HCT116 (cell line): ENCODE results near the gene DEFB132. TPM values are rescaled to one million over a fixed set of nuclear protein-coding genes. Genes with fewer than 3 reads are reported as not detected.

Source experiments
- ATAC-seq: fragments of 200-7000 bp; cut with Tn5 transposase; 2 replicates; pipeline ENCODE4 v1.9.1; 2020; ENCODE audit warnings: mild to moderate bottlenecking, moderate library complexity
- BruUV-seq: library from RNA; stranded (reverse); fragments of 400-500 nt; replicated peaks from 2 replicates; lab custom pipeline; 2021; lab: Mats Ljungman, UMichigan
- CTCF ChIA-PET: fragments of 300-600 bp; sonication (Branson Sonifier 250); formaldehyde crosslinking; loops from one replicate; lab custom pipeline; 2021; ENCODE audit warnings: antibody characterized with exemption; lab: Charles Lee
- POLR2A ChIA-PET: fragments of 300-600, 350-600 bp; sonication (Branson Sonifier 250); formaldehyde crosslinking; loops from one replicate; lab custom pipeline; 2021; ENCODE audit warnings: antibody characterized with exemption; lab: Charles Lee
- RAD21 ChIA-PET, 2 experiments: fragments of 300-600 bp; sonication (Branson Sonifier 250); formaldehyde crosslinking; loops; one replicate each; lab custom pipeline; 2023; ENCODE audit warnings: low total read pairs in 2 of 2; ENCODE audit not compliant: uncharacterized antibody in 2 of 2, unreplicated experiment in 2 of 2, low non-redundant PET in 1 of 2; lab: Charles Lee
- DNase-seq: peaks from one replicate; pipeline ENCODE4 v3.0.0-alpha.2; 2010; ENCODE audit warnings: low read depth, low spot score
- H2AFZ ChIP-seq: fragments of 200-600 bp; shearing (Covaris generic), sonication (generic); 2 replicates; pipeline ENCODE4 v1.6.1; 2017; ENCODE audit warnings: low read depth, mixed run types, mixed read lengths, antibody characterized with exemption, low read length; ENCODE audit not compliant: poor library complexity, severe bottlenecking
- H3K27ac ChIP-seq: 2 replicates; pipeline ENCODE4 v1.5.1; 2012; ENCODE audit warnings: low read depth, low read length
- H3K27me3 ChIP-seq: fragments of 200-600 bp; sonication (generic); 2 replicates; pipeline ENCODE4 v1.6.1; 2016; ENCODE audit warnings: mixed run types, low read length, mixed read lengths; ENCODE audit not compliant: insufficient read depth
- H3K36me3 ChIP-seq, 2 experiments: fragments of 200-500 bp in 1 of 2; fragments of 200-600 bp in 1 of 2; sonication (Bioruptor generic) in 1 of 2; sonication (generic) in 1 of 2; 2 replicates each; pipeline versions ENCODE4 v1.5.1 to v1.6.1; 2014 to 2016; ENCODE audit warnings: low read length in 2 of 2, inconsistent platforms in 1 of 2, mixed read lengths in 1 of 2, mixed run types in 1 of 2; ENCODE audit not compliant: insufficient read depth in 2 of 2, control insufficient read depth in 1 of 2
- H3K4me1 ChIP-seq, 2 experiments: fragments of 200-600 bp in 1 of 2; sonication (generic) in 1 of 2; 2 replicates each; pipeline versions ENCODE4 v1.5.1 to v1.6.1; 2012 to 2017; ENCODE audit warnings: low read length in 2 of 2, inconsistent platforms in 1 of 2, mild to moderate bottlenecking in 1 of 2, mixed read lengths in 1 of 2, mixed run types in 1 of 2, moderate library complexity in 1 of 2; ENCODE audit not compliant: insufficient read depth in 2 of 2, control insufficient read depth in 1 of 2
- H3K4me2 ChIP-seq: fragments of 200-600 bp; sonication (generic); 2 replicates; pipeline ENCODE4 v1.6.1; 2017; ENCODE audit warnings: mixed run types, low read length, mixed read lengths
- H3K4me3 ChIP-seq, 2 experiments: fragments of 200-600 bp in 1 of 2; sonication (generic) in 1 of 2; replicated peaks in 1 of 2; 2 replicates each; pipeline ENCODE4 v1.5.1; 2011 to 2016; ENCODE audit warnings: low read length in 2 of 2, control low read depth in 1 of 2, low read depth in 1 of 2, mild to moderate bottlenecking in 1 of 2, mixed read lengths in 1 of 2, mixed run types in 1 of 2
- H3K79me2 ChIP-seq: fragments of 200-600 bp; sonication (generic); 2 replicates; pipeline ENCODE4 v1.6.1; 2017; ENCODE audit warnings: mild to moderate bottlenecking, mixed run types, low read length, moderate library complexity, mixed read lengths; ENCODE audit not compliant: insufficient read depth
- H3K9ac ChIP-seq: fragments of 200-600 bp; sonication (generic); 2 replicates; pipeline ENCODE4 v1.6.1; 2016; ENCODE audit warnings: low read length, mixed read lengths
- H3K9me2 ChIP-seq: fragments of 200-600 bp; sonication (generic), shearing (Covaris generic); 2 replicates; pipeline ENCODE4 v1.6.1; 2017; ENCODE audit warnings: mixed run types, mild to moderate bottlenecking, moderate library complexity; ENCODE audit not compliant: insufficient read depth
- H3K9me3 ChIP-seq, 2 experiments: fragments of 200-500 bp in 1 of 2; fragments of 200-600 bp in 1 of 2; sonication (Bioruptor generic) in 1 of 2; sonication (generic) in 1 of 2; 2 replicates each; pipeline ENCODE4 v1.6.1; 2014 to 2017; ENCODE audit warnings: low read length in 2 of 2, mixed read lengths in 2 of 2, inconsistent platforms in 1 of 2, low read depth in 1 of 2, mild to moderate bottlenecking in 1 of 2, mixed run types in 1 of 2, moderate library complexity in 1 of 2; ENCODE audit not compliant: control insufficient read depth in 1 of 2, insufficient read depth in 1 of 2
- H4K20me1 ChIP-seq: fragments of 200-600 bp; sonication (generic), shearing (Covaris generic); 2 replicates; pipeline ENCODE4 v1.6.1; 2017; ENCODE audit warnings: mixed run types, mild to moderate bottlenecking, moderate library complexity; ENCODE audit not compliant: insufficient read depth
- CTCF ChIP-seq, 3 experiments: fragments of 200-600 bp in 1 of 3; sonication (generic) in 1 of 3; IDR thresholded peaks in 2 of 3; conservative IDR thresholded peaks in 1 of 3; 2 replicates each; pipeline ENCODE4 v1.5.1; 2012 to 2017; ENCODE audit warnings: low read depth in 2 of 3, low read length in 2 of 3, antibody characterized with exemption in 1 of 3, borderline replicate concordance in 1 of 3, control low read depth in 1 of 3, mild to moderate bottlenecking in 1 of 3, mixed read lengths in 1 of 3, mixed run types in 1 of 3, moderate library complexity in 1 of 3; ENCODE audit not compliant: insufficient read depth in 1 of 3
- EZH2phosphoT487 ChIP-seq: fragments of 200-600 bp; IDR thresholded peaks from 2 replicates; pipeline ENCODE4 v1.6.1; 2018; ENCODE audit warnings: antibody characterized with exemption, borderline replicate concordance
- JUND ChIP-seq: IDR thresholded peaks from 2 replicates; pipeline ENCODE4 v1.6.1; 2012
- MAX ChIP-seq: IDR thresholded peaks from 2 replicates; pipeline ENCODE4 v1.6.1; 2012
- SIN3A ChIP-seq: IDR thresholded peaks from 2 replicates; pipeline ENCODE4 v1.6.1; 2012; ENCODE audit warnings: low read depth
- SP1 ChIP-seq: IDR thresholded peaks from 2 replicates; pipeline ENCODE4 v1.6.1; 2012; ENCODE audit warnings: low read depth
- TCF7L2 ChIP-seq: IDR thresholded peaks from 2 replicates; pipeline ENCODE4 v1.7.0; 2011; ENCODE audit warnings: borderline replicate concordance, inconsistent platforms; ENCODE audit not compliant: insufficient read depth, insufficient read length; ENCODE audit errors: extremely low read depth
- YY1 ChIP-seq: IDR thresholded peaks from 2 replicates; pipeline ENCODE4 v1.6.1; 2011; ENCODE audit warnings: low read length, low read depth, moderate library complexity, mild to moderate bottlenecking; ENCODE audit not compliant: insufficient replicate concordance; ENCODE audit errors: extremely low read depth
- intact Hi-C: fragments of 100-400 bp; cut with micrococcal nuclease; formaldehyde crosslinking; loops from 2 replicates; pipeline ENCODE4 v1.10.0; 2022
- total RNA-seq: library from RNA; stranded (reverse); gene quantifications from one replicate; pipeline ENCODE4 v1.2.1, GENCODE V29; 2021; ENCODE audit not compliant: unreplicated experiment

Gene DEFB132
- total RNA-seq, 1 experiment from 2014 or later, result not detected

GRCh38 chr20:289693-290083 is 32.2 kb downstream of the DEFB132 start:
- no peak for DNase-seq

More at GRCh38 chr20:289693-290083, 32.2 kb downstream of the DEFB132 start:
- Histone ChIP-seq H3K27ac (peak overlapping the region; percentile 80), H3K4me2 (peak overlapping the region; percentile 92), H3K4me3 (peak overlapping the region; percentile 89 to 94), H3K9me2 (no peaks in the 10 kb centered on the region), H3K79me2 (peaks cover 10% of the 10 kb centered on the region; the same call in 1 of the 2 replicates), H2AFZ (peak overlapping the region; percentile 53), H3K9ac (peak overlapping the region; percentile 94), H3K9me3 (no peaks in the 10 kb centered on the region; a peak in 1 of 4 replicates), H4K20me1 (no peaks in the 10 kb centered on the region), H3K36me3 (0 out of 4 replicates have a peak, but pooled peaks cover 2 to 3% of the 10 kb centered on the region in 2 experiments), H3K27me3 (no peaks in the 10 kb centered on the region), H3K4me1 (peaks cover 12 to 22% of the 10 kb centered on the region in 2 experiments)
- ATAC-seq, result no peak; the same call in 1 of the 2 replicates
- TF ChIP-seq EZH2phosphoT487, result no peak
- TF ChIP-seq YY1, result no peak
- TF ChIP-seq SP1, result no peak
- no peak for TF ChIP-seq TCF7L2
- TF ChIP-seq CTCF (IDR thresholded peaks at IDR 0.05 in 2 of 3, conservative IDR thresholded peaks at IDR 0.05 in 1 of 3; ENCODE audit: borderline replicate concordance in 1 of 3, insufficient read depth in 1 of 3, low read depth in 2 of 3, low read length in 2 of 3), result no peak
- TF ChIP-seq JUND, result no peak
- no peak for TF ChIP-seq MAX
- no peak; the same call in 1 of the 2 replicates for TF ChIP-seq SIN3A
- intact Hi-C loops, result no loop called here
- ChIA-PET CTCF (no interaction called here), POLR2A (no interaction called here), RAD21 (no interaction called here)
- BruUV-seq, result TSS peak; percentile 70
